Heart left ventricle (tissue), 16 donors: Measurements from ENCODE around the gene CADPS2. TPM values are rescaled to one million over a fixed set of nuclear protein-coding genes. Genes with fewer than 3 reads are reported as not detected.
"Not testable (repeated sequence)": the region's sequence is repeated elsewhere in the genome, so short reads cannot be mapped to it uniquely, and the experiment has no call there.

Source experiments
- ATAC-seq, 4 donors: fragments of 200-7000 bp; cut with Tn5 transposase; one replicate each; pipeline ENCODE4 v1.9.1; 2020 to 2022; ENCODE audit warnings: moderate library complexity in 4 of 4, mild to moderate bottlenecking in 3 of 4, moderate number of reproducible peaks in 1 of 4
- DNase-seq, 5 donors: peaks; one replicate each; pipeline ENCODE4 v3.0.0-alpha.2; 2020
- H3K27ac ChIP-seq, 12 donors: fragments of 200-600 bp; sonication (generic) in 4 of 12; one replicate each; pipeline versions ENCODE4 v1.5.0 to v1.8.0; 2016 to 2022; ENCODE audit warnings: mild to moderate bottlenecking in 2 of 12
- H3K27me3 ChIP-seq, 9 donors: fragments of 200-600 bp; sonication (generic) in 2 of 9; one replicate each; pipeline versions ENCODE4 v1.5.1 to v1.8.0; 2016 to 2022; ENCODE audit warnings: mild to moderate bottlenecking in 3 of 9
- H3K36me3 ChIP-seq, 9 donors: fragments of 200-600 bp; sonication (generic) in 2 of 9; one replicate each; pipeline versions ENCODE4 v1.5.0 to v1.8.0; 2018 to 2022; ENCODE audit warnings: mild to moderate bottlenecking in 2 of 9
- H3K4me1 ChIP-seq, 12 donors: fragments of 200-600 bp; sonication (generic) in 4 of 12; one replicate each; pipeline versions ENCODE4 v1.5.0 to v1.8.0; 2016 to 2022; ENCODE audit warnings: mild to moderate bottlenecking in 3 of 12
- H3K4me3 ChIP-seq, 12 donors: fragments of 200-600 bp; sonication (generic) in 4 of 12; one replicate each; pipeline versions ENCODE4 v1.5.0 to v1.8.0; 2017 to 2022; ENCODE audit warnings: mild to moderate bottlenecking in 9 of 12, moderate library complexity in 4 of 12
- H3K9me3 ChIP-seq, 12 donors: fragments of 200-600 bp; sonication (generic) in 4 of 12; one replicate each; pipeline versions ENCODE4 v1.5.0 to v1.8.0; 2016 to 2022; ENCODE audit warnings: mild to moderate bottlenecking in 1 of 12
- POLR2A ChIP-seq, 2 donors: fragments of 450-650 bp; IDR thresholded peaks; one replicate each; pipeline ENCODE4 v1.6.1; 2017; ENCODE audit warnings: antibody characterized with exemption in 2 of 2, mild to moderate bottlenecking in 2 of 2, moderate library complexity in 2 of 2
- WGBS, 4 donors: extraction: QIAGEN DNeasy Blood & Tissue Kit in 2 of 4; methylation state at CpG; one replicate each; pipeline versions ENCODE4 v1.1.5 to v1.1.7; 2013 to 2018; 5-methylcytosine and 5-hydroxymethylcytosine counted together
- intact Hi-C, 10 donors: fragments of 100-400 bp; cut with DNase I; formaldehyde crosslinking; loops; one replicate each; pipeline versions ENCODE4 v1.11.1 to v1.14.2; 2022
- polyA plus RNA-seq, 2 donors: library from polyadenylated mRNA; stranded (reverse); fragments of 200-250 nt; gene quantifications; one replicate each; pipeline ENCODE4 v1.2.3, GENCODE V29; 2013
- total RNA-seq, 9 donors: library from RNA; depleted of rRNA in 2 of 9; stranded (reverse); fragments of >200 nt in 2 of 9; fragmentation: NEBNext Ultra II Directional in 3 of 9; extraction: Animal tissue kit (Norgen Biotek cat#: 25700) in 3 of 9; gene quantifications; one replicate each; pipeline versions ENCODE4 v1.1.0 to v1.2.4, GENCODE V29; 2016 to 2023
- TF ChIP-seq, protein P1 (sequence below), 12 donors: fragments of 200-600 bp; sonication (generic) in 4 of 12; IDR thresholded peaks; one replicate each; pipeline versions ENCODE4 v1.5.0 to v1.8.0; 2018 to 2022; ENCODE audit warnings: antibody characterized with exemption in 12 of 12, mild to moderate bottlenecking in 5 of 12
- donor health status: ischemic (EF 13 %, LVEDD 7.1; RV severe dilation, severe dysfunction).
- donor health status: healthy with polysubstance abuse.
- donor health status: DM: no; HTN: yes; CAD: no.
- donor health status: DM: no; HTN: no; CAD: no.
- donor health status: ischemic (EF 25% LVEDD 6.9; RV normal size, moderate dysfunction).
- donor health status: ischemic (EF 25% LVEDD 5.7; RV mildly dilated, moderate dysfunction).
- donor health status: healthy.
- donor health status: DM: yes; HTN: yes; CAD: no.
- donor health status: ischemic (EF 35%, LVEDD 5.7; RV mildly dilated, moderate dysfunction).
- donor health status: nonischemic (EF 11% LVEDD 7.7; RV severe dilation, severe dysfunction).
- donor health status: DM: yes; HTN: yes; CAD: no.
- donor health status: PGD.
- donor health status: ischemic (EF 29% LVEDD 5.4; RV normal size, mild dysfunction).
- donor health status: nonischemic (EF 23%, LVEDD 6.1; RV moderate dilation, normal function).

CADPS2 gene
- total and polyA plus RNA-seq, 11 donors, result 6.5 to 29.0 (median 10.3) TPM

DNA sequence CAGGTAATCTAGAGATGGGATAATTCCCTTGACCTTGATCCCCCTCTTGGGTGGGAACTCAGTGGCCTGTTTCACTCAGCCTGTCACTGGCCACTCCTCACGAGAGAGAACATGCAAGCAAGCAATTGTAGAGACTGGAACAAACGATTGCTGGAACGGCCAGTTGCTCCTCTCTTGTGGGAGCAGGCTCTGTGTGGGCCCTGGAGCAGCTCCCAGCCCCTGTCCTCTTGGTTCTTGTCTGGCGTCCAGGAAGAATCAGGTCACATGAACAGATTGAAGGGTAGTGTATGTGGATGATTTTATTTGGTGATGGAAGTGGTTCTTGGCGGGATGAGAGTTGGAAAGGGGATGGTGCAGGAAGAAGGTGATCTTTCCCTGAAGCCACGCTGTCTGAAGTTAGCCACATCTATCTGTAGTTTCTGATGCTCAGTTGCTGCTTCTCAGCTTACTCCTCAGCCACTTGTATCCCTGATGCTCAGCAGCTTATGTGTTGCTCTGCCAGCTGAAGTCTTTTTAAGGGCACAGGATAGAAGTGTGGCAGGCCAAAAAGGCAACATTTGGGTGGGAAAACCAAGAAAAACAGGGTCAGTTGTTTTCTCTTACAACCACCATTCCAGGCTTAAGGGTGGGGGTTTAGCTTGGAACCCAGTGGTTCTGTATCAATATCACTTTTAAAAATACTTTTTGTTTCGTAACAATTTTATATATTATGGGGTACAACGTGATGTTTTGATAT lies 203.3 kb downstream of the CADPS2 start:
- Histone ChIP-seq H3K4me1 (peaks cover 0 to 5% (median 0%) of the 10 kb centered on the region in 12 donors), H3K27ac (no peak overlapping the region), H3K9me3 (no peaks in the 10 kb centered on the region), H3K27me3 (no peaks in the 10 kb centered on the region), H3K36me3 (no peaks in the 10 kb centered on the region), H3K4me3 (no peak overlapping the region)
- no peak for DNase-seq
- 63 to 72% (median 65%) methylated on average over 8 of the region's 8 CpGs for WGBS, 4 donors
- TF ChIP-seq POLR2A (IDR thresholded peaks at IDR 0.05), result no peak
- TF ChIP-seq, protein P1, sequence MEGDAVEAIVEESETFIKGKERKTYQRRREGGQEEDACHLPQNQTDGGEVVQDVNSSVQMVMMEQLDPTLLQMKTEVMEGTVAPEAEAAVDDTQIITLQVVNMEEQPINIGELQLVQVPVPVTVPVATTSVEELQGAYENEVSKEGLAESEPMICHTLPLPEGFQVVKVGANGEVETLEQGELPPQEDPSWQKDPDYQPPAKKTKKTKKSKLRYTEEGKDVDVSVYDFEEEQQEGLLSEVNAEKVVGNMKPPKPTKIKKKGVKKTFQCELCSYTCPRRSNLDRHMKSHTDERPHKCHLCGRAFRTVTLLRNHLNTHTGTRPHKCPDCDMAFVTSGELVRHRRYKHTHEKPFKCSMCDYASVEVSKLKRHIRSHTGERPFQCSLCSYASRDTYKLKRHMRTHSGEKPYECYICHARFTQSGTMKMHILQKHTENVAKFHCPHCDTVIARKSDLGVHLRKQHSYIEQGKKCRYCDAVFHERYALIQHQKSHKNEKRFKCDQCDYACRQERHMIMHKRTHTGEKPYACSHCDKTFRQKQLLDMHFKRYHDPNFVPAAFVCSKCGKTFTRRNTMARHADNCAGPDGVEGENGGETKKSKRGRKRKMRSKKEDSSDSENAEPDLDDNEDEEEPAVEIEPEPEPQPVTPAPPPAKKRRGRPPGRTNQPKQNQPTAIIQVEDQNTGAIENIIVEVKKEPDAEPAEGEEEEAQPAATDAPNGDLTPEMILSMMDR (IDR thresholded peaks at IDR 0.05), result no peak
- ATAC-seq, result peak; percentile 34 to 69 (median 60)
- intact Hi-C loops, result no loop called here

DNA sequence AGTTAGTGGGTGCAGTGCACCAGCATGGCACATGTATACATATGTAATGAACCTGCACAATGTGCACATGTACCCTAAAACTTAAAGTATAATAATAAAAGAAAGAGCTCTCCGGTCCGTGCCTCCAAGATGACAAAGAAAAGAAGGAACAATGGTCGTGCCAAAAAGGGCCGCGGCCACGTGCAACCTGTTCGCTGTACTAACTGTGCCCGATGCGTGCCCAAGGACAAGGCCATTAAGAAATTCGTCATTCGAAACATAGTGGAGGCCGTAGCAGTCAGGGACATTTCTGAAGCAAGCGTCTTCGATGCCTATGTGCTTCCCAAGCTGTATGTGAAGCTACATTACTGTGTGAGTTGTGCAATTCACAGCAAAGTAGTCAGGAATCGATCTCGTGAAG lies 205.1 kb downstream of the CADPS2 start:
- H3K9me3 ChIP-seq, H3K4me3 ChIP-seq, ATAC-seq, H3K36me3 ChIP-seq, intact Hi-C loops, H3K4me1 ChIP-seq, H3K27ac ChIP-seq, DNase-seq, H3K27me3 ChIP-seq: not testable (repeated sequence)
- WGBS, 4 donors, result 95 to 98% (median 97%) methylated on average over 16 of the region's 16 CpGs

DNA sequence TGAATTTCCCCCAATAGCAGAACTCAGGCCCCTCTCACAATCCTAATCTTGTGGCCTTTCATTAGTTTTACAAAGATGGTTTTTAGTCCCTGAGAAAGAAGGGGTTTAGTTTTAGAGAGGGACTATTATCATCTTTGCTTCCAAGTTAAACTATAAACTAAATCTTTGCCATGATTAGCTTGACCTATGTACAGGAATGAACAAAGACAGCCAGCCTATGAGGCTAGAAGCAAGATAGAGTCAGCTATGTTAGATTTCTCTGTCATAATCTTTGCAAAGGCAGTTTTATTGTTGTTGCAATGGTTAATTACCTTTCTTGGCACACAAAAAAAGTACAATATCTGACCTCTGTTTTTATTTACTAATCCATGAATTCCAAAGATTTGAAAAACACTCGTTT lies 206.4 kb downstream of the CADPS2 start:
- WGBS, 4 donors, result 84 to 91% (median 86%) methylated on average over 1 of the region's 1 CpG
- Histone ChIP-seq H3K9me3 (no peaks in the 10 kb centered on the region), H3K36me3 (no peaks in the 10 kb centered on the region), H3K27ac (no peak overlapping the region), H3K4me1 (peaks cover 0 to 8% (median 0%) of the 10 kb centered on the region in 12 donors), H3K4me3 (no peak overlapping the region), H3K27me3 (no peaks in the 10 kb centered on the region)
- TF ChIP-seq, protein P1 (IDR thresholded peaks at IDR 0.05), result no peak
- no peak for TF ChIP-seq POLR2A (IDR thresholded peaks at IDR 0.05)
- ATAC-seq (no peak), DNase-seq (no peak)
- intact Hi-C loops, result no loop called here

DNA sequence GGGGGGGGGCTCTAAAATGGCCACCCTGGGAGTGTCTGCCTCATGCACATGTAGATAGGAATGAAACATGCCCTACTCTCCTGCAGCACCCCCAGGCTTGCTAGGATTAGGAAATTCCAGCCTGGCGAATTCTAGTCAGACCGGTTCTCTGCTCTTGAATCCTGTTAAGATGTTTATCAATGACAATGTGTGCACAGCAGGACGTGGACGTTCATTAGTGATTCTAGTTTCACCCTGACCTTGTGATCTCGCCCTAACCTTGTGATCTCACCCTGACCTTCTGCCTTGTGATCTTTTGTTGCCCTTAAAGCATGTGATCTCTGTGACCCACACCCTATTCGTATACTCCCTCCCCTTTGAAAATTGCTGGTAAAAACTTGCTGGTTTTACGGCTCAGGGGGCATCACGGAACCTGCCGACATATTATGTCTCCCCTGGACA lies 207.0 kb downstream of the CADPS2 start:
- intact Hi-C loops, result not testable (repeated sequence)

DNA sequence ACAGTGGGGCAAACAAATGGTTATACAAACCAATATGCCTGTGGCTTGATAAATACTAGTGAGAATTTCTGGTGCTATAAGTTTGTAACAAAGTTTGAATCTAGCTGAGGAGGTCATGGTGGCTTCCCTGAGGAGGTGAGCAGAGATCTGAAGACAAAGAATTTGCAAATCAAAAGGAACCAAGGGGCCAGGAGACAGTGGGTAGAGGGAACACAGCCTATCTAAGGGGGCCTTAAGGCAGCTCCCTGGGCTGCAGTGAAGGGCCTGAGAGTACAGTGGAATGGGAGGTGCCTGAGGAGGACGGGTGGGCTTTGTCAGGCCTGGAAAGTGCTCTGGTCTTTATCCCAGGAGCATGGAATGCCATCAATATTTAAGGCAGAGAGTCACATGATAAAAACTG lies 209.1 kb downstream of the CADPS2 start:
- 58 to 74% (median 67%) methylated on average over 1 of the region's 1 CpG for WGBS, 4 donors

More for the DNA sequence above, 207.0 kb downstream of the CADPS2 start:
- H3K4me3 ChIP-seq, H3K27me3 ChIP-seq, DNase-seq, H3K27ac ChIP-seq, H3K36me3 ChIP-seq, ATAC-seq, H3K9me3 ChIP-seq: not testable (repeated sequence)
- 74 to 85% (median 77%) methylated on average over 9 of the region's 9 CpGs for WGBS, 4 donors
- H3K4me1 ChIP-seq, result peaks cover 0 to 12% (median 0%) of the 10 kb centered on the region in 12 donors

More for the DNA sequence above, 209.1 kb downstream of the CADPS2 start:
- Histone ChIP-seq H3K27me3 (no peaks in the 10 kb centered on the region), H3K36me3 (no peaks in the 10 kb centered on the region), H3K9me3 (no peaks in the 10 kb centered on the region), H3K4me1 (peaks cover 0 to 17% (median 0%) of the 10 kb centered on the region in 12 donors), H3K4me3 (no peak overlapping the region), H3K27ac (no peak overlapping the region)
- no peak for ATAC-seq
- intact Hi-C loops, result no loop called here
- DNase-seq, result no peak
- TF ChIP-seq, protein P1 (IDR thresholded peaks at IDR 0.05), result no peak
- no peak for TF ChIP-seq POLR2A (IDR thresholded peaks at IDR 0.05)
